Retinal pigment epithelial cell (primary cell): ENCODE data around the gene TMEM232.
"Not testable (repeated sequence)": the region's sequence is repeated elsewhere in the genome, so short reads cannot be mapped to it uniquely, and the experiment has no call there.

ENCODE experiments used
- DNase-seq: peaks from one replicate; pipeline ENCODE4 v3.0.0-alpha.2; 2010; ENCODE audit warnings: low read depth
- H3K4me3 ChIP-seq: 2 replicates; pipeline ENCODE4 v1.5.1; 2011; ENCODE audit warnings: mild to moderate bottlenecking, low read length, control low read depth, moderate library complexity
- TF ChIP-seq, protein P1 (sequence below): conservative IDR thresholded peaks from 2 replicates; pipeline ENCODE4 v1.5.1; 2011; ENCODE audit warnings: low read depth, low read length, control low read depth, inconsistent platforms

Gene TMEM232

DNA sequence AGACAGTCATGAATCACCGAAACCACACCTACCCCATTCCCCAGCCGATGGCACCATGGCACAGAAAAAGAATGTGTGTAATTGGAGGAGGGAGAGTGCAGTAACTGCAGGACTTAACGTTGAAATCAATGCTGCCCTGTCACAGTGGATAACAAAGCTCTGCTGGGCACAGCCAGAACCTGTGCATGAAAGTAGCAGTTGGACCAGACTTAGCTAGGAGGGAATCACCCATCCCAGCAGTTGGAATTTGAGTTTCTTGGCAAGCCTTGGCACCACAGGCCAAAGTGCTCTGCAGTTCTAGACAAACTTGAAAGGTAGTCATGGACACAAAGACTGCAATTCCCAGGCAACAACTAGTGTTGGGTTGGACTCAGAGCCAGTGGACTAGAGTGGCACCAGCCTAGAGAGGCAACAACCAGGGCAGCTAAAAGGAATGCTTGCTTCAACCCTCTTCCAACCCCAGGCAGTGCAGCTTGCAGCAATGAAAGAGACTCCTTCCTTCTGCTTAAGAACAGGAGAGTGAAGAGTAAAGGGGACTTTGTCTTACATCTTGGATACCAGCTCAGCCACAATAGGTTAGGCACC, 19.1 kb downstream of the TMEM232 start:
- no peak for DNase-seq
- H3K4me3 ChIP-seq = no peak overlapping the region
- TF ChIP-seq, protein P1, sequence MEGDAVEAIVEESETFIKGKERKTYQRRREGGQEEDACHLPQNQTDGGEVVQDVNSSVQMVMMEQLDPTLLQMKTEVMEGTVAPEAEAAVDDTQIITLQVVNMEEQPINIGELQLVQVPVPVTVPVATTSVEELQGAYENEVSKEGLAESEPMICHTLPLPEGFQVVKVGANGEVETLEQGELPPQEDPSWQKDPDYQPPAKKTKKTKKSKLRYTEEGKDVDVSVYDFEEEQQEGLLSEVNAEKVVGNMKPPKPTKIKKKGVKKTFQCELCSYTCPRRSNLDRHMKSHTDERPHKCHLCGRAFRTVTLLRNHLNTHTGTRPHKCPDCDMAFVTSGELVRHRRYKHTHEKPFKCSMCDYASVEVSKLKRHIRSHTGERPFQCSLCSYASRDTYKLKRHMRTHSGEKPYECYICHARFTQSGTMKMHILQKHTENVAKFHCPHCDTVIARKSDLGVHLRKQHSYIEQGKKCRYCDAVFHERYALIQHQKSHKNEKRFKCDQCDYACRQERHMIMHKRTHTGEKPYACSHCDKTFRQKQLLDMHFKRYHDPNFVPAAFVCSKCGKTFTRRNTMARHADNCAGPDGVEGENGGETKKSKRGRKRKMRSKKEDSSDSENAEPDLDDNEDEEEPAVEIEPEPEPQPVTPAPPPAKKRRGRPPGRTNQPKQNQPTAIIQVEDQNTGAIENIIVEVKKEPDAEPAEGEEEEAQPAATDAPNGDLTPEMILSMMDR = no peak

DNA sequence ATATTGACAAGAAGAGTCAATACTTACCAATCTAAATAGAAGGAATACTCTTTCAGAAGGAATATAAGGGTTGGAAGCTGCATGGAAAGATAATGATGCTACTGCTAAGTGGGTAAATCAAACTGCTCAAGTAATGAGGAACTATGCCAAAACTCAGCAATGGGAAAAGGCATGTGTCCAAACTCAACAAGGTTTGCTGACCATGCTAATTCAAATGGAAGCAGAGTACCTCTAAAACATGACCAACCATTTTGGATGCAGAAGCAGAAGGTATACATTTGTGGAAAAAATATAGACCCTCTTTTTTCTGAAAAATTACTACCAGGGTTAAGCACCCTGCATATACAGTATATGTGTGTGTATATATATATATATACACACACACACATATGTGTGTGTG, 21.1 kb downstream of the TMEM232 start:
- TF ChIP-seq, protein P1 = no peak

DNA sequence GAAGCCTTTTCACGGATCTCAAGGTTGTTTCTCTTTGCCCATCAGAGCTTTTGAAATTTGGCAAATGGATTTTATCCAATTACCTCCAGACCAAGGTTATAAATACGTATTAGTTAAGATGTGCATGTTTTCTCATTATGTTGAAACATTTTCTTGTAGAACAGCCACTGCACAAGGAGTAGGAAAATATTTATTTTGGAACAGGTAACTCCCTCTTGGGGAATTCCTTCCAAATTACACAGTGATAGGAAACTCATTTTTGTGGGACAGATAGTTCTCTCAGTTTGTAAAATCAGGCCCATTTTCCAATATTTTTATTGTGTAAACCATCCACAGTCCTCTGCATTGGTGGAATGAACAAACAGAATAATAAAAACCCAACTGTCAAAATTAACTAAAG, 23.0 kb downstream of the TMEM232 start:
- no peak for DNase-seq
- H3K4me3 ChIP-seq = no peak overlapping the region
- TF ChIP-seq, protein P1 = no peak

More for the DNA sequence above, 21.1 kb downstream of the TMEM232 start:
- H3K4me3 ChIP-seq = no peak overlapping the region
- no peak for DNase-seq

DNA sequence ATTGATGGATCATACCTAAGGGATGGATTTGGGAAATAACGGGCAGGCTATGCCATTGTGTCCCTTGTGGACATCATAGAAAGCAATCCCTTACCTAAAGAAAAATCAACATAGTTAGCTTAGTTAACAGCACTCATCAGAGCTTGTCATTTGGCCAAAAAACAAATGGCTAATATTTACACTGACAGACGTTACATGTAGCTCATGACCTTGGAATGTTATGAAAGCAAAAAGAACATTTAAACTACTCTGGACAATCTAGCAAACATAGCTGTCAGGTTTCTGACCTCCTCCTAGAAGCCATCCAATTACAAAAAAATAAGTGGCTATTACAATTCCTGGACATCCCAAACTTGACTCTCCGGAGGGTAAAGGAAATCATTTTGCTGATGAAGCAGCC, 23.8 kb downstream of the TMEM232 start:
- TF ChIP-seq, protein P1 = no peak

DNA sequence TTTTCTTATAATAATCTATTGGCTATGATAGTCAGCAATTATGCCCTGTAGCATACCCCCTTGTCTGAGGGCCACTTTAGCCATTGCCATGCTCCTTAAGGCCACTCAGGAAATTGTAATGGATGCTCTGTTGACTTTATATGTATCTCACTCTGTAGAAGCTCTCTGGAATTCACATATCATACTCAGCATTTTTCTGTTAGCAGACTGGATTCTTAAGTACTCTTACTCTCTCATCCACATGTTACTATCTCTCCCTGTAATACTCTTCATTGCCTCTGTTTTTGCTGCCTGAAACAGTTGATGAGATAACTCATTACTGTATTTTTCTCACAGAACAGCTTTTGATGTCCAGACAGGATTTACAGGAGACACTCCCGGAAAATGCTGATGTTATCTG, 24.2 kb downstream of the TMEM232 start:
- no peak for DNase-seq
- TF ChIP-seq, protein P1 = no peak
- no peak overlapping the region for H3K4me3 ChIP-seq

More for the DNA sequence above, 23.8 kb downstream of the TMEM232 start:
- H3K4me3 ChIP-seq = no peak overlapping the region
- no peak for DNase-seq

DNA sequence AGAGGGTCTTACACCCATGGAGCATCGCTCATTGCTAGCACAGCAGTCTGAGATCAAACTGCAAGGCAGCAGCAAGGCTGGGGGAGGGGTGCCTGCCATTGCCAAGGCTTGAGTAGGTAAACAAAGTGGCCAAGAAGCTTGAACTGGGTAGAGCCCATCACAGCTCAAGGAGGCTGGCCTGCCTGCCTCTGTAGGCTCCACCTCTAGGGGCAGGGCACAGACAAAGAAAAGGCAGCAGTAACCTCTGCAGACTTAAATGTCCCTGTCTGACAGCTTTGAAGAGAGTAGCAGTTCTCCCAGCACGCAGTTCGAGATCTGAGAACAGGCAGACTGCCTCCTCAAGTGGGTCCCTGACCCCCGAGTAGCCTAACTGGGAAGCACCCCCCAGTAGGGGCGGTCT, 33.8 kb downstream of the TMEM232 start:
- DNase-seq, H3K4me3 ChIP-seq: not testable (repeated sequence)

DNA sequence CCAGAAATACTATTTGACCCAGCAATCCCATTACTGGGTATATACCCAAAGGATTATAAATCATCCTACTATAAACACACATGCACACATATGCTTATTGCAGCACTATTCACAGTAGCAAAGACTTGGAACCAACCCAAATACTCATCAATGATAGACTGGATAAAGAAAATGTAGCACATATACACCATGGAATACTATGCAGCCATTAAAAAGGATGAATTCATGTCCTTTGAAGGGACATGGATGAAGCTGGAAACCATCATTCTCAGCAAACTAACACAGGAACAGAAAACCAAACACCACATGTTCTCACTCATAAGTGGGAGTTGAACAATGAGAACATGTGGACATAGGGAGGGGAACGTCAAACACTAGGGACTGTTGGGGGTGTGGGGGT, 35.9 kb downstream of the TMEM232 start:
- H3K4me3 ChIP-seq, DNase-seq: not testable (repeated sequence)

DNA sequence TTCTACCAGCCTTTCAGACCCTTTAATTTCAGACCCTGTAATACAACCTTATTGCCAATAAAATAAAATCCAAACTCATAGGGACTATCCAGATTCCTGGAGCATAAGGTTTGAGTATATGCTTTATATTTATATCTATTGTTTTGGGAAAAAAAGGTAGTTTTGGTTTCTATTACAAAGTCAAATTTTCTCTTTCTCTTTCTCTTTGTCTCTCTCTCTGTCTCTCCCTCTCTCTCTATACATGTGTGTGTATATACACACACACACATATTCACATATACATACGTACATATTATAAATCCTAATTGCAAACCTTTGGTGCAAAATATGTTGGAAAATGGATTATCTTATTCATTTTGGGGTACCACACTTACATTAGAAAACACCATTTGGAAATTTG, 39.0 kb downstream of the TMEM232 start:
- DNase-seq = no peak
- no peak overlapping the region for H3K4me3 ChIP-seq
- TF ChIP-seq, protein P1 = no peak
